ACC112 (cell line): ENCODE measurements around the gene UAP1L1.
A peak's percentile ranks its signal among the peaks of the same experiment; 100 is the strongest.

ENCODE experiments used
- H2AFZ ChIP-seq: fragments of 200-600 bp; sonication (generic); one replicate; pipeline ENCODE4 v1.6.0; 2017; ENCODE audit warnings: antibody characterized with exemption, low read length; ENCODE audit not compliant: unreplicated experiment
- H3K27ac ChIP-seq: fragments of 200-600 bp; sonication (generic); 2 replicates; pipeline ENCODE4 v1.5.1; 2014; ENCODE audit warnings: low read depth, mild to moderate bottlenecking, antibody characterized with exemption, low read length, moderate library complexity
- H3K27me3 ChIP-seq: fragments of 200-600 bp; sonication (generic); 2 replicates; pipeline ENCODE4 v1.6.1; 2014; ENCODE audit warnings: mild to moderate bottlenecking, antibody characterized with exemption, low read length, moderate library complexity, mixed read lengths; ENCODE audit not compliant: insufficient read depth
- H3K36me3 ChIP-seq: fragments of 200-600 bp; sonication (generic); 2 replicates; pipeline ENCODE4 v1.6.1; 2016; ENCODE audit warnings: mild to moderate bottlenecking, antibody characterized with exemption, low read length, moderate library complexity, mixed read lengths; ENCODE audit not compliant: insufficient read depth
- H3K4me1 ChIP-seq: fragments of 200-600 bp; sonication (generic); one replicate; pipeline ENCODE4 v1.6.1; 2016; ENCODE audit warnings: low read length, mixed read lengths; ENCODE audit not compliant: insufficient read depth, unreplicated experiment, control insufficient read depth
- H3K4me3 ChIP-seq: fragments of 200-600 bp; sonication (generic); 2 replicates; pipeline ENCODE4 v1.5.1; 2014; ENCODE audit warnings: mild to moderate bottlenecking, low read depth, low read length
- H3K79me2 ChIP-seq: fragments of 200-600 bp; sonication (generic); one replicate; pipeline ENCODE4 v1.6.0; 2016; ENCODE audit warnings: low read length; ENCODE audit not compliant: control insufficient read depth, unreplicated experiment, insufficient read depth

The UAP1L1 gene

DNA sequence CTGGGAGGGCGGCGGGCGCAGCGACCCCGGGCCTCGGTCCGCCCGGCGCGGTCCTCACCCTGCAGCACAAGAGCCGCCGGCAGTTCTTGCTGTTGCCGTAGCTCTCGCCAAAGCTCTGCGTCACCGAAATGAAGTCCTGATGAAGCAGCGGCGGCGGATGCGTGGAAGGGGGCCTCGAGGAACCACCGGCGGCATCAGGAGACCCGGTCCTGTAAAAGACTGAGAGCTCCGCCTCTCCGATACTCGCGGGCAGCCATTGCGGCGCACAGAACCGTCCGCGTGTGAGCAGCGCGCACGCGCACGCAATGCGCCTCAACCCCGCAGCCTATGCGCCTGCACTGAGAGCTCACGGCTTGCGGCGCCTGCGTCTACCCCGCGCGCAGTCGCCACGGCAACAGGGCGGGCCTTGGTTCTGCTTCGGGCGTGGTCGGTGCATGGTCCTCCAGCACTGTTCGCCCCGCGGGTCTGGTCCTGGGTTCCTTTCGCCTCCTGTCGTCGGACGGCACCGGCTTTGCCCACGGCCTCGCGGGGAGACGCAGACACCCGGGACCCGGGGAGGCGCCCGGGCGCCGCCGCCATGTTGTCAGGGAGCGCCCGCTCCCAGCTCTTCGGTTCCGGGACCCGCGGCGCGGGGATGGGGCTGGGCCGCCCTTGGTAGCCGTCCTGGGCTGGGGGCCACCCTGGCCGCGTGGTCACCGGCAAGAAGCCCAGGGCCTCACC, 52.3 kb downstream of the UAP1L1 start:
- Histone ChIP-seq H3K27ac (peak overlapping the region; percentile 22; the same call in 1 of the 2 replicates), H3K4me3 (peak overlapping the region; percentile 80), H3K27me3 (no peaks in the 10 kb centered on the region), H2AFZ (peak overlapping the region; percentile 19), H3K79me2 (peaks cover 25% of the 10 kb centered on the region), H3K36me3 (no peaks in the 10 kb centered on the region), H3K4me1 (peaks cover 15% of the 10 kb centered on the region)

DNA sequence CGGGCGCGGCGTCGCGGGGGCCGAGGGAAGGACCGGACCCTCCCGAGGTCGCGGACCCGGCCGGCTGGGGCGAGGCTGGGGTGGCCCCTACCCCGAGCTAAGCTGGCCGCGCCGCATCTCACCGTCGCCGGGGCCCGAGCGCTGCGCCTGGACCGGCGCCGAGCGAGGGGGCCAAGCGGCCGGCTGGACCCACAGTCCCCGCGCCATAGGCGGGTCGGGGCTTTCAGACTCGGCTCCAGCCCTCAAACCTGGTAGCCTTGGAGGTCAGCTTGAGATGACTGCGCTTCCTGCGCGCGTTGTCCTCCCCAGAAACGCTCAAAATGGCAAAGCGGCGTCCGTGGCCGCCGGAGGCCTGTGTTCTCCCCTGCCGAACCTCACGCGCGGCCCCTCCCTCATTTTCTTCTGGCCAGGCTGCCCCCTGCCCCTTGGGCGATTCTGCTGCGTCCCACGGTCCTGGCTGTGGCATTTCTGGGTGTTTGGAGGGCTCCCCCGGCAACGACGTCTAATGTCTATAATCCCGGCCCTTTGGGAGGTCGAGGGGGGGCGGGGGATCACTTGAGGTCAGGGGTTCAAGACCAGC, 52.9 kb downstream of the UAP1L1 start:
- H3K27me3 ChIP-seq = no peaks in the 10 kb centered on the region
- H3K4me1 ChIP-seq = peaks cover 15% of the 10 kb centered on the region
- peak overlapping the region; percentile 22; the same call in 1 of the 2 replicates for H3K27ac ChIP-seq
- H3K79me2 ChIP-seq = peaks cover 25% of the 10 kb centered on the region
- H3K36me3 ChIP-seq = no peaks in the 10 kb centered on the region
- peak overlapping the region; percentile 80 for H3K4me3 ChIP-seq
- H2AFZ ChIP-seq = peak overlapping the region; percentile 19
